Chondrocyte (in vitro differentiated cells): Measurements from ENCODE around the gene TMEM184C. TPM values are rescaled to one million over a fixed set of nuclear protein-coding genes. Genes with fewer than 3 reads are reported as not detected.
A peak's percentile ranks its signal among the peaks of the same experiment; 100 is the strongest.

Experiments
- DNase-seq: peaks from one replicate; pipeline ENCODE4 v3.0.0; 2021; ENCODE audit warnings: mixed read lengths, low spot score
- H3K27ac Mint-ChIP-seq: one replicate; pipeline ENCODE4 v1.8.0; 2021; ENCODE audit warnings: mild to moderate bottlenecking, moderate library complexity, mixed read lengths; ENCODE audit not compliant: unreplicated experiment
- H3K27me3 Mint-ChIP-seq: 2 replicates; pipeline ENCODE4 v1.8.0; 2021; ENCODE audit warnings: low read depth, mixed read lengths
- H3K36me3 Mint-ChIP-seq: 2 replicates; pipeline ENCODE4 v1.8.0; 2021; ENCODE audit warnings: low read depth, mixed read lengths
- H3K4me1 Mint-ChIP-seq: 2 replicates; pipeline ENCODE4 v1.8.0; 2021; ENCODE audit warnings: low read depth, mild to moderate bottlenecking, mixed read lengths
- H3K4me3 Mint-ChIP-seq: one replicate; pipeline ENCODE4 v1.8.0; 2021; ENCODE audit warnings: mild to moderate bottlenecking, moderate library complexity, mixed read lengths; ENCODE audit not compliant: unreplicated experiment
- H3K9me3 Mint-ChIP-seq: 2 replicates; pipeline ENCODE4 v1.8.0; 2021; ENCODE audit warnings: low read depth, mixed read lengths
- total RNA-seq: library from RNA; stranded (reverse); gene quantifications from 3 replicates; pipeline ENCODE4 v1.2.1, GENCODE V29; 2021
- TF ChIP-seq, protein P1 (sequence below): fragments of 200-600 bp; sonication (generic); IDR thresholded peaks from 2 replicates; pipeline ENCODE4 v1.5.0; 2021; ENCODE audit warnings: antibody characterized with exemption, mild to moderate bottlenecking, moderate library complexity

The TMEM184C gene
- total RNA-seq, 1 donor from 2014 or later, result 35.3 TPM

DNA sequence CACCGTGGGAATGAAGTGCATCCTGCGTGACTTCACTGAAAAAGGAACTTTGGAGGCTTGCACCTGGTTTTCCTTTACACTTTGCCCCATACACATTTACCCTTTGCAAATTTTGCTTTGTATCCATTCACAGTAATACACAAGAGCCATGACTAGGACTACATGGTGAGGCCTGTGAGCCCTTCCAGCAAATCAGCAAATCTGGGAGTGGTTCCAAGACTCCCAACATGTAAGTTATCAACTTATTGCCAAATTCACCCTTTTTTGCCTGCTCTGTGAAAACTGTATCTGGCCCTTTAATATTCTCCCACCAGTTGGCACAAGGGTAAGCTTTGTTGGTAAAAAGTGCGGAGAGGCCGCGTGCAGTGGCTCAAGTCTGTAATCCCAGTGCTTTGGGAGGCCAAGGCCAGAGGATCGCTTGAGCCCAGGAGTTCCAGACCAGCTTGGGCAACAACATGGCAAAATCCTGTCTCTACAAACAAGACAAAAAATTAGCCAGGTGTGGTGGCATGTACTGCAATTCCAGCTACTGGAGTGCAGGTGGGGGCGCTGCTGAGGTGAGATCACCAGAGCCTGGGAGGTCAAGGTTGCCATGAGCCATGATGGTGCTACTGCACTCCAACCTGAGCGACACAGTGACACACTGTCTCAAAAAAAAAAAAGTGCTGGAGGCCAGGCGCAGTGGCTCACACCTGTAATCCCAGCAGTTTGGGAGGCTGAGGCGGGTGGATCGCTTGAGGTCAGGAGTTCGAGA lies 61.8 kb downstream of the TMEM184C start:
- Mint-ChIP-seq H3K27ac (peak overlapping the region; percentile 33), H3K9me3 (no peaks in the 10 kb centered on the region), H3K27me3 (no peaks in the 10 kb centered on the region), H3K36me3 (peaks cover 4% of the 10 kb centered on the region), H3K4me3 (no peak overlapping the region), H3K4me1 (peaks cover 36% of the 10 kb centered on the region)
- TF ChIP-seq, protein P1, sequence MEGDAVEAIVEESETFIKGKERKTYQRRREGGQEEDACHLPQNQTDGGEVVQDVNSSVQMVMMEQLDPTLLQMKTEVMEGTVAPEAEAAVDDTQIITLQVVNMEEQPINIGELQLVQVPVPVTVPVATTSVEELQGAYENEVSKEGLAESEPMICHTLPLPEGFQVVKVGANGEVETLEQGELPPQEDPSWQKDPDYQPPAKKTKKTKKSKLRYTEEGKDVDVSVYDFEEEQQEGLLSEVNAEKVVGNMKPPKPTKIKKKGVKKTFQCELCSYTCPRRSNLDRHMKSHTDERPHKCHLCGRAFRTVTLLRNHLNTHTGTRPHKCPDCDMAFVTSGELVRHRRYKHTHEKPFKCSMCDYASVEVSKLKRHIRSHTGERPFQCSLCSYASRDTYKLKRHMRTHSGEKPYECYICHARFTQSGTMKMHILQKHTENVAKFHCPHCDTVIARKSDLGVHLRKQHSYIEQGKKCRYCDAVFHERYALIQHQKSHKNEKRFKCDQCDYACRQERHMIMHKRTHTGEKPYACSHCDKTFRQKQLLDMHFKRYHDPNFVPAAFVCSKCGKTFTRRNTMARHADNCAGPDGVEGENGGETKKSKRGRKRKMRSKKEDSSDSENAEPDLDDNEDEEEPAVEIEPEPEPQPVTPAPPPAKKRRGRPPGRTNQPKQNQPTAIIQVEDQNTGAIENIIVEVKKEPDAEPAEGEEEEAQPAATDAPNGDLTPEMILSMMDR, result peak; percentile 16
- DNase-seq, result no peak

DNA sequence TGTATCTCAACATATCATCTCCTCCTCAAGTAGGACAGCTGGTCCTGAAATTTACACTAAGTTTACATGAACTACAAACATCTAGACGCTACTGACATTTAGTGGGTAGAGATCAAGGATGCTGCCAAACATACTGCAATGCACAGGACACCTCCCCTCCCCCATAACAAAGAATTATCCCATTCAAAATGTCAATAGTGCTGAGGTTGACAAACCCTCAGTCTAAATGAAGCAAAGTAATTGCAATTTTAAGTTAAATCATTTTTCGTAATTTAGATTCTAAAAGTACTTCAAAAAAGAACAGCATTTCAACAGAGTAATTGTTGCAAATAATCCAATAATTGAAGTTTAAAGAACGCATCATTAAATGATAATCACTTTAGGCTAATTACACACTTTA lies 65.6 kb downstream of the TMEM184C start:
- TF ChIP-seq, protein P1, result no peak
- no peak for DNase-seq
- Mint-ChIP-seq H3K4me3 (peak overlapping the region; percentile 82), H3K27ac (peak overlapping the region; percentile 99), H3K36me3 (peaks cover 4% of the 10 kb centered on the region), H3K9me3 (no peaks in the 10 kb centered on the region), H3K4me1 (peaks cover 42% of the 10 kb centered on the region), H3K27me3 (no peaks in the 10 kb centered on the region)

DNA sequence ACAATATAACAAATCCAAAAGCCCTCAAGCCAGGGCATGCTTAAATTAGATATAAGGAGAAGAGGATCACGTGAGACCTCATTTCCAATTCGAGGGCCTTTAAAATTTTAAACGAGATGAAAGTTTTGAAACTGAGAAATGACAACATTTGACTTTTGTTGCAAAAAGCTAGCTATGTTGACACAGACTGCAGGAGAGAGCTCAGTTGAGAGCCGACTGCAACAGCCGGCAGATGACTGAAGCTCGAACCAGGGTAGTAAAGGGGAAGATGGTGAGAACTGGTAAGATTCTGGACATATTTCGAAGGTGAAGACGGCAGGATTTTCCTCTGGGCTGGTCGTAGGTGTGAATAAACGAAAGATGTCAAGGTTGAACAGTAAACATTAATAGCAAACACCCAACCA lies 66.0 kb downstream of the TMEM184C start:
- H3K9me3 Mint-ChIP-seq, result no peaks in the 10 kb centered on the region
- no peak for DNase-seq
- H3K4me1 Mint-ChIP-seq, result peaks cover 37% of the 10 kb centered on the region
- TF ChIP-seq, protein P1, result no peak
- no peaks in the 10 kb centered on the region for H3K27me3 Mint-ChIP-seq
- peak overlapping the region; percentile 99 for H3K27ac Mint-ChIP-seq
- H3K4me3 Mint-ChIP-seq, result peak overlapping the region; percentile 82
- peaks cover 4% of the 10 kb centered on the region for H3K36me3 Mint-ChIP-seq

DNA sequence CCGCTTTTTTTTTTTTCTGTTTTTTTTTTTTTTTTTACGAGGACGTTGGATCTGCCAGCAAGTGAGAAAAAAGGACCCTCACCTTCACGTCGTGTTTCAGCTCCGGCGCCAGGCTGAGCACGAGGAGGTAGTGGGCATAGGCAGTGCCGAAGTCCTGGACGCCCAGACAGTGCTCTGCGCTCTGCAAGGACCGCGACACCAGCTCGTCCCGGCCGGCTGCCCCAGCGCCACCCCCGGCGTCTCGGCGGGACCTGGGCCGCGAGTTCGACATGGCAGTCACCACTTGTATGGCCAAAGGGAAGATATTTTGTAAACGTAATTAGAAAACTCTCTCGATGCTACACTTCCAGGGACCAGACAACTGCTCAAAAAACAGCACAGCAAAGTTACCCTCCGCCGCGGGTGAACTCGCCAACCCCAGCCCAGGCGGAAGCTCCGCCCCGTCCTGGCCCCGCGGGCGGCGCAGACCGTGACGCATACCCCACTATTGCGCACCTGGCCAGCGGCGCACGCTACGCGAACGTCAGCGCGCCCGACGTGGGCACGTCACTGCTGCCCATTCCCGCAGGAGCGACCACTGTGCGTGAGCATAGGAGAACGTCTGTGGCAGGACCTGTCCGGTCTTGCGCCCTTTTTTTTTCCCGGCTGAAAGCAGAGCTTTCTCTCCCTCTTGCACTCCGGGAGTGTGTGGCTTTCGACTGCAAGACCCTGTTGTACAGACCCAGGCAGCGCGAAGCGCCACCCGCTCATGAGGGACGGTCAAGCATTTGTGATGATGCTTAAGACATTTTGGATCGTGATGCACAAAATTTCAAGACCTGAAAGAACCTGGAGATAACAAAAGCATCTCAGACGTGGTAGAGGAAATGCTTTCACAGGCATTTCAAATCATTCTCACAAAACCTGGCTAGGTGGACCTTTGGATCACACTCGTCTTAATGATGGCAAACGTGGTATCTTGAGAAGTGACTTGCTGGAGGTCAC lies 66.8 kb downstream of the TMEM184C start, which contains the start of gene PRMT9:
TSS of gene PRMT9 (minus strand) at position 447 of the 984 bp plus-strand sequence. CDS start at position 271, 176 bp downstream.
- Mint-ChIP-seq H3K4me1 (peaks cover 29% of the 10 kb centered on the region), H3K9me3 (no peaks in the 10 kb centered on the region), H3K4me3 (peak within 1 kb of the TSS; percentile 82), H3K27me3 (no peaks in the 10 kb centered on the region), H3K27ac (peak within 1 kb of the TSS; percentile 99), H3K36me3 (peaks cover 1% of the 10 kb centered on the region)
- DNase-seq, result peak; percentile 96
- TF ChIP-seq, protein P1, result peak; percentile 6

DNA sequence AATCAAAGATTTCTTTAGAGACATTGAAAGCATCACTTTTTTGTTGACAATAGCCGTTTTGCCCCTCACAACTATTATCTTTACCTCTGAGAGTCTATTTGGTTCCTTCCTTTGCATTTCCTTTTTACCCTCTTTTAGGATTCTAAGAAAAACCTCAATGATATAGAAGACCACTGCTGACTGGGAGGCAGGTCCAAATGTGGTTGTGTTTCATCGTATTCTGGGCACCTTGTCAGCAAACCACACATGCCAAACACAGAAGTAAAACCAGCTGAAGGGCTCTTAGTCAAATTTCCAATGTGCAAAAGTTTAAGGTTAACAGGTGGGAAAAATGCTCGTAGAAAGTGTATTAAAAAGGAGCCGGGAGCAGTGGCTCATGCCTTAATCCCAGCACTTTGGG lies 71.9 kb downstream of the TMEM184C start:
- TF ChIP-seq, protein P1, result no peak
- peaks cover 9% of the 10 kb centered on the region for H3K4me1 Mint-ChIP-seq
- no peaks in the 10 kb centered on the region for H3K36me3 Mint-ChIP-seq
- no peaks in the 10 kb centered on the region for H3K27me3 Mint-ChIP-seq
- H3K4me3 Mint-ChIP-seq, result no peak overlapping the region
- H3K27ac Mint-ChIP-seq, result no peak overlapping the region
- H3K9me3 Mint-ChIP-seq, result no peaks in the 10 kb centered on the region
- no peak for DNase-seq
